ENCODE data around the gene GPR55.
A peak's percentile ranks its signal among the peaks of the same experiment; 100 is the strongest.
"Not testable (repeated sequence)": the region's sequence is repeated elsewhere in the genome, so short reads cannot be mapped to it uniquely, and the experiment has no call there.

The GPR55 gene

DNA sequence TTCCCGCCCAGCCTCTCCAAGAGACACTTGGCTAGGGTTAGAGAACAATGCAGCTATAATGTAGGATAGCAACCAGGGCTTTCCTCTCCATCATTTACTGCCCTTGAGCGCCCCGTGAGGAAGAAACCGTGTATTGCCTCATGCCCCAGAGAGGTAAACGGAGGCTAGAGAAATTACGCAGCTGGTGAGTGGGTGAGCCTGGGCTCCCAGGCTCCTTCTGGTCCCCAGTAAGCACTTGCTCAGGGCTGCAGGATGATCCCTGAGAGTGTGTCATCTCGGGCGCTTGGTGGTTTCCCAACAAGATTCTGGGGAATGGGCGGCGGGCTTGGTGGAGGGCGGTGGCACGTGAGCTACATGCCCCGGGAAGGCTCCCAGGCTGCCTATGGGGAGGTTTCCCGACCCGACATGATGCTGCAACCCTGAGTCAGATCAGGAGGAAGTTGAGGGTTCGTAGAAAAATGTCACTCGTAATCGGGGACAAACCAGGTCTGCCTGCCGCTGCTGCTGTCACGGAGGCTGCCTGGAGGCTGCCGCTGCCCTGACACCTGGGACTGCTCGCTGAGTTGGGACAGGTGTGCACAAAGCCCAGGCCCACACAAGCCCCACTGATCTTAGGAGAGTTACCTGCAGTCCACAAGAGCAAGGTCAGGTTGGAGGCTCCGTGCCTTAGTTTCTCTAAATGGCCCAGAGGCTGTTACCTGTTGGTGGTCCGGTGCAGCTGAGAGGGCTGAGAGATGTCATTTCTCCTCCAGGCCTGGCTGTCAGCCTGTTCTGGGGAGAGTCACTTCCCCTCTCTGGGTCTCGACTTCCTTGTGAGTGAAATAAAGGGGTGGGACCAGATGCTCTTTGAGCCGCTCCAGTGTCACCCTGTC, at the start of gene GPR55:
GPR55 (minus strand) TSS at position 773 of the 872 bp plus-strand sequence. CDS start 14,280 bp downstream, outside the sequence.
- DNase-seq (ENCODE audit: low read depth in 3 of 3), result peak; percentile 59 to 79 (median 75)

GRCh38 chr2:230974096-230974913, 49.3 kb upstream of the GPR55 start:
- peak in 2 of 3 donors; percentile 52 to 57 for DNase-seq (ENCODE audit: low read depth in 3 of 3)

- no peak for DNase-seq (ENCODE audit: low read depth in 3 of 3)
These were observed 47.0 kb upstream of the GPR55 start for GRCh38 chr2:230972046-230972445.

- DNase-seq (ENCODE audit: low read depth in 3 of 3), result no peak
These were observed 44.6 kb upstream of the GPR55 start for GRCh38 chr2:230969659-230970015.

- DNase-seq (ENCODE audit: low read depth in 3 of 3), result no peak
These were observed 44.0 kb upstream of the GPR55 start for GRCh38 chr2:230968921-230969658.

DNA sequence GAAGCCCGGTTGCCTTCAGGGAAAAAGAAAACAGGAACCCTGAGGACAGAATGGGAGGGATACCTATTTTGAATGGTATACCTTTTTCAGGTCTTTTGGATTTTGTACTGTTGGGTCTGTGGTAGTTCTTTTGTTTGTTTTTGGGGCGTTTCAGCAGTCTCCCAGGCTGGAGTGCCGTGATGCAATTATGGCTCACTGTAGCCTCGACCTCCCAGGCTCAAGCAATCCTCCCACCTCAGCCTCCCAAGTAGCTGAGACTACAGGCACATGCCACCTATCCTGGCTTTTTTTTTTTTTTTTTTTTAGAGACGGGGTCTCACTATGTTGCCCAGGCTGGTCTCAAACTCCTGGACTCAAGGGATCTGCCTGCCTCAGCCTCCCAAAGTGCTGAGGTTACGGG, 43.3 kb upstream of the GPR55 start:
- DNase-seq (ENCODE audit: low read depth in 3 of 3), result not testable (repeated sequence)

GRCh38 chr2:230967113-230967512, 42.1 kb upstream of the GPR55 start:
- DNase-seq (ENCODE audit: low read depth in 3 of 3), result no peak

- DNase-seq (ENCODE audit: low read depth in 3 of 3), result no peak
These were observed 39.2 kb upstream of the GPR55 start for GRCh38 chr2:230964136-230964730.

GRCh38 chr2:230961091-230961491, 36.0 kb upstream of the GPR55 start:
- no peak for DNase-seq (ENCODE audit: low read depth in 3 of 3)

DNA sequence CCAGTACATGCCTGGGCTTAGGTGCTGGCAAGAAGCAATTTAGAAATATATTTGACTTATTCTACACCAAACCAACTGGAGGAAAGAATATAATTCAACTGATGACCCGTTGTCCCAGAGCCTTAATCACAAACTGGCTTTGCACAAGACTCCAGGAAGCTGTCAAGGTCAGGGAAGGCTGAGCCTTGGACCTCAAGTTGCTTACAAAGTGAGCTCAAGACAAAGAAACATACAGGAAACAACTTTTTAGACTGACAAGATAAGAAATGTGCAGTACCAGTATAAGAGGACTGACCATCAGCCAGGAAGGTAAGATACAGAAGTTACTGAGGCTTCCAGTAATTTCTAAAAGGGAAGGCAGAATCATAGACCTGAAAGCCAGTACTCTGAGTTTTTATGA, 35.0 kb upstream of the GPR55 start:
- no peak for DNase-seq (ENCODE audit: low read depth in 3 of 3)

DNA sequence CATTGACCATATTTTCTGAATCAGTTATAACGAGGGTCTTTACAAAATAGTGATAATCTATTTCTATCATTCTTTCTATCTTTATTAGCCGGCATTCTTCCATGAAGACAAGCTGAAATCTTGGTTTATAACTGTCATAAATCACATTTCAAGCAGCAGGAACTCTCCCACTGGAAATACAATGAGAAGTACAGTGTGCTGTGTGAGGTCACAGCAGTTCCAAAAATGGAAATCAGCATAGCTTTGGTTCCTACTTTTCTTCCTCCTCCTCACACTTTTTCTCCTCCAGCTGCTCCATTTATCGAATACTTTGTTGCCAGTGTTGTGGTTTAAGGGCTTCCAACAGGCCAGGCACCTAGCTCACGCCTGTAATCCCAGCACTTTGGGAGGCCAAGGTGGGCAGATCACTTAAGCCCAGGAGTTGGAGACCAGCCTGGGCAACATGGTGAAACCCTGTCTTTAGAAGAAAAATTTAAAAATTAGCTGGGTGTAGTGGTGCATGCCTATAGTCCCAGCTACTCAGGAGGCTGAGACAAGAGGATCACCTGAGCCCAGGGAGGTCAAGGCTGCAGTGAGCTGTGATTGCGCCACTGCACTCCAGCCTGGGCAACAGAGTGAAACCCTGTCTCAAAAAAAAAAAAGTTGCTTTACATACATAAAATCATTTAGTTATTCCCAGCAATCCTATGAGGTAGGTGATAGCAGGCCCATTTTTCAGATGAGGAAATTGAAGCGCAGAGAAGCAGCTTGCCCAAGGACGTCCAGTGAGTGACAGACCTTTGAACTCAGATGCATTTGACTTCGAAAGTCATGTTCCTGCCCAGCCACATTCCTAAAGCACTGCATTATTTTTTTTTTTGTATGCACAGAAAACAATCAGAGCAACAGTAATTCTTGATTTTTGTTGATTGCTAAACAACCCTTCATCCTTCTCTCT, 34.0 kb upstream of the GPR55 start:
- DNase-seq (ENCODE audit: low read depth in 3 of 3), result no peak

GRCh38 chr2:230957756-230958391, 32.8 kb upstream of the GPR55 start:
- no peak for DNase-seq (ENCODE audit: low read depth in 3 of 3)

DNA sequence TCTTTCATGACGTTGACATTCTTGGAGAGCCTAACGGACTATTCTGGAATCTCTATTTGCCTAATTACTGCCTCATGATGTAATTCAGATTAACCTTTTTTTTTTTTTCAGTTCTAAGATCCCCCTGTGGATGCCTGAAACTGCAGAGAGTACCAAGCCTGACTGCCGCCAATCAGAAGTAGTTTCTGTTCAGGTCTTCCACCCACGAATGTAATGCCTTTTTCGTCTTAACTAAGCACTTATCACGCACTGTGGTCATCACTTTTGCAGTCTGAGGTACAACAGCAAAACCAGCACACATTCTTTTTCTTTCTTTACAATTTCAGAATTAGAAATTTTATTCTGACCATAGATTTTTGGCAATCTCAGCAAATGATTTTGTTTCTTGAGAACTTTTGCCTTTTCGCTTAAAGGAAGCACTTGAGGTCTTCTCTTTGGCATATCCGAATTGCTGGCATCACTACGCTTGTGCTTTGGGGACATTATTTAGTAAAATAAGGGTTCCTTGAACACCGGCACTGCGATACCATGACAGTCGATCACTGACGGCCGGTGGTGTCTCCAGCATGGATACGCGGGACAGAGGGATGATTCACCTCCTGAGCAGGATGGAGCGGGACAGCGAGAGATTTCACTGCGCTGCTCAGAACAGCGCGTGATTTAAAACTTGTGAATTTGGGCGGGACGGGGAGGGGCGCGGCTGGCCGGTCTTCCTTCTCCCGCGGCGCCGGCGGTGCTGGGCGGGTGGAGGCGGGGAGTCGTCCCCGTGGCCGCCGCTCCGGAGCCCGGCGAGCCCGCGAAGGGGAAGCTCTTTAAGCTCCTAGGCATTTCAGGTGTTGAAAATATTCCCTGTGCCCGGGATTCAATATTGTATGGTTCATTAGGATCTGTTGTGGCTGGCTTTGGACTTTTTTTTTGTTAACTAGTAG, 32.0 kb upstream of the GPR55 start:
- DNase-seq (ENCODE audit: low read depth in 3 of 3), result peak in 1 of 3 donors; percentile 20

DNA sequence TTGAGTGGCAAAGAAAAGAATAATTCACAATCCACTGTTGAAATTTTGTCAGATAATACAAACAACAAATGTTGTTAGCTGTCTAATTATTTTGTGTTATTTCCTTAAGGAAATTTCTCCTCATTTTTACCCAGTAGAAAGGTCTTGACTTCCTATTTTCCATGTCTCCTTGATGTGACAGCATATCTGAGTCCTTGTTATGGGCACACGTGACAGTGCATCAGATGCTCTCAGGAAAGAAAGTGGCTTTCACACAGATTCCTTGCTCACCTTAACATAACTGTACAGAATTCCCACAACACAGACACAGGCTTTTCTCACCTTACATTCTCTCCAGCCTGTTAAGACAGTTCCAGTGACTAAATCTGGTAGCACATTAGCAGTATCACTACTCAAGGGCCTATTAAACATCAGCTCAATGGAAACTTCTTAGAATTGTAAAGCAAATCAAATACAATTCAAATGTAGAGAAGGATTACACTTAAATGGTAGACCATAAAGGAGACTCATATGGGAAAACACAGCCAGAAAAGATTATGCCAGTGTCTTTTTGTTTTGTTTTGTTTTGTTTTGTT, 30.2 kb upstream of the GPR55 start:
- no peak for DNase-seq (ENCODE audit: low read depth in 3 of 3)

DNA sequence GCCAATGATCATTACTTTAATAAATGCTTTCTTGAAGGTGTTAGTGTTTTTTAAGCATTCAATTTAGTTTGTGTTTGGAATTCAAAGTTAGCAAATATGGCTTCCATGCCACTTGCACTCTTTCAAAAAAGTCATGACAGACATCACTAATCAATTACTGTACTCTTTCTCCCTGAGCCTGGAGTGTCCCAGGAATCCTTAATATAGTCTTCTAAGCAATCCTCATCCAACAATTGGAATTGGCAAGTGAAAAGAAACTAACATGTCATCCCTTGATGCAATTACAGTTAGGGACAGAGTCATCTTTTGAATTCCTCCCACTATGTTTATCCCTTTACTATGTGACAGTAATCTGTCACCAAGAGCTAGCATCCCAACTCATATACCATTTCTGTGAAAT, 29.7 kb upstream of the GPR55 start:
- no peak for DNase-seq (ENCODE audit: low read depth in 3 of 3)

GRCh38 chr2:230953845-230954244, 28.8 kb upstream of the GPR55 start:
- DNase-seq (ENCODE audit: low read depth in 3 of 3), result no peak

- DNase-seq (ENCODE audit: low read depth in 3 of 3), result no peak
These were observed 27.3 kb upstream of the GPR55 start for GRCh38 chr2:230952226-230952956.

DNA sequence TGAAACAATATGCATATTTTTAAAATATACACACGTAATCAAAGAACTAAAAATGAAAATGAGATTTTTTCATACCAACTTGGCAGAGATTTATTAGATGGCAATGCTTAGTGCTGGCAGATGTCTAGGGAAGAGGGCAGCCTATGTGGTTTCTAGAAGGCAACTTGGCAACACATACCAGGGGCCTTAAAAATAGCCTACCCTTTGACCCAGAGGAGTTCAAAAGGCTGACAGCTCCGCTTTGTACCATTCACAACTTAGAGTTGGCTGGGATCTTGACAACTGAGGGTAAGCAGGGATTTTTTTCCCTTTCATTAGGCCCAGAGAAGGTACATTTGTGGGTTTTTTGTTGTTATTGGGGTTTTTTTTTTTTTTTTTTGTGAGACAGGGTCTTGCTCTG, 26.4 kb upstream of the GPR55 start:
- DNase-seq (ENCODE audit: low read depth in 3 of 3), result no peak

Measured in stimulated activated CD4-positive, alpha-beta T cell treated with anti-CD3 and anti-CD28 coated beads, TNF-alpha, amount 100 ng/mL, for 48 hours (primary cell).